Keratinocyte (primary cell): ENCODE data around the gene TMPRSS3. TPM values are rescaled to one million over a fixed set of nuclear protein-coding genes. Genes with fewer than 3 reads are reported as not detected.

Experiments
- DNase-seq: peaks from one replicate; pipeline ENCODE4 v3.0.0-alpha.2; 2011; ENCODE audit warnings: low read depth, missing footprints, low spot score
- FAIRE-seq: peaks from 2 replicates; lab custom pipeline; 2011; peaks lifted over from hg19 to GRCh38; lab: Jason Lieb, UNC
- H2AFZ ChIP-seq: 2 replicates; pipeline ENCODE4 v1.6.0; 2012; ENCODE audit warnings: low read length, control low read depth, inconsistent platforms; ENCODE audit not compliant: control insufficient read depth
- H3K27ac ChIP-seq: 2 replicates; pipeline ENCODE4 v1.5.1; 2011; ENCODE audit warnings: low read length; ENCODE audit not compliant: control insufficient read depth, insufficient read depth
- H3K27me3 ChIP-seq: 3 replicates; pipeline ENCODE4 v1.6.0; 2011; ENCODE audit warnings: low read length; ENCODE audit not compliant: control insufficient read depth, insufficient read depth; ENCODE audit errors: extremely low read depth
- H3K36me3 ChIP-seq, 2 experiments: 2 replicates in 1 of 2; 3 replicates in 1 of 2; pipeline ENCODE4 v1.5.1; 2011; ENCODE audit warnings: low read length in 2 of 2, mild to moderate bottlenecking in 1 of 2; ENCODE audit not compliant: control insufficient read depth in 2 of 2, insufficient read depth in 2 of 2; ENCODE audit errors: extremely low read depth in 1 of 2
- H3K4me1 ChIP-seq: 3 replicates; pipeline ENCODE4 v1.5.1; 2011; ENCODE audit warnings: low read length; ENCODE audit not compliant: control insufficient read depth, insufficient read depth; ENCODE audit errors: extremely low read depth
- H3K4me2 ChIP-seq: 3 replicates; pipeline ENCODE4 v1.6.0; 2011; ENCODE audit warnings: low read depth, low read length; ENCODE audit not compliant: control insufficient read depth, insufficient read depth; ENCODE audit errors: extremely low read depth
- H3K4me3 ChIP-seq, 3 experiments: fragments of 200-600 bp in 1 of 3; sonication (generic) in 1 of 3; 2 replicates in 2 of 3; 3 replicates in 1 of 3; pipeline ENCODE4 v1.5.1; 2011 to 2016; ENCODE audit warnings: low read length in 3 of 3, mild to moderate bottlenecking in 3 of 3, control low read depth in 2 of 3, inconsistent platforms in 1 of 3, low read depth in 1 of 3, mixed read lengths in 1 of 3, mixed run types in 1 of 3, moderate library complexity in 1 of 3; ENCODE audit not compliant: control insufficient read depth in 2 of 3, insufficient read depth in 2 of 3; ENCODE audit errors: extremely low read depth in 1 of 3
- H3K79me2 ChIP-seq: 2 replicates; pipeline ENCODE4 v1.6.0; 2012; ENCODE audit warnings: low read length; ENCODE audit not compliant: control insufficient read depth, insufficient read depth
- H3K9ac ChIP-seq: 3 replicates; pipeline ENCODE4 v1.6.0; 2011; ENCODE audit warnings: low read length; ENCODE audit not compliant: control insufficient read depth, insufficient read depth; ENCODE audit errors: extremely low read depth
- H3K9me1 ChIP-seq: 3 replicates; pipeline ENCODE4 v1.6.0; 2011; ENCODE audit warnings: low read length; ENCODE audit not compliant: control insufficient read depth, insufficient read depth; ENCODE audit errors: extremely low read depth
- H3K9me3 ChIP-seq: 2 replicates; pipeline ENCODE4 v1.5.1; 2012; ENCODE audit warnings: low read depth, low read length; ENCODE audit not compliant: control insufficient read depth
- H4K20me1 ChIP-seq: 3 replicates; pipeline ENCODE4 v1.6.0; 2011; ENCODE audit warnings: low read length; ENCODE audit not compliant: control insufficient read depth, insufficient read depth; ENCODE audit errors: extremely low read depth
- CTCF ChIP-seq, 3 experiments: IDR thresholded peaks in 1 of 3; conservative IDR thresholded peaks in 1 of 3; optimal IDR thresholded peaks in 1 of 3; 2 replicates in 2 of 3; 3 replicates in 1 of 3; pipeline versions ENCODE3 to v1.5.1; 2011; ENCODE audit warnings: low read length in 3 of 3, mild to moderate bottlenecking in 3 of 3, moderate library complexity in 2 of 3, control low read depth in 1 of 3, inconsistent platforms in 1 of 3; ENCODE audit not compliant: insufficient read depth in 2 of 3; ENCODE audit errors: extremely low read depth in 1 of 3
- EZH2 ChIP-seq: IDR thresholded peaks from one replicate; pipeline ENCODE4 v1.6.1; 2012; ENCODE audit warnings: inconsistent platforms, mild to moderate bottlenecking, low read length, moderate library complexity
- dilution Hi-C: fragments of 300-500 bp; cut with MboI; formaldehyde crosslinking; loops from one replicate; pipeline ENCODE4 v1.7.0; 2020; ENCODE audit warnings: low sequenced_read_pairs; ENCODE audit not compliant: extremely low pct_ligation_motif_present
- polyA plus RNA-seq, 5 experiments: library from polyadenylated mRNA; depleted of rRNA in 3 of 5; stranded (reverse) in 3 of 5; stranded (forward) in 1 of 5; unstranded in 1 of 5; fragments of >200 nt; gene quantifications; 1 replicate in 1 of 5; 2 replicates in 3 of 5; 3 replicates in 1 of 5; pipeline versions ENCODE4 v1.2.1 to v1.2.3, GENCODE V29; 2011 to 2012; ENCODE audit warnings: missing spikeins in 2 of 5, low read depth in 1 of 5, low replicate concordance in 1 of 5

The TMPRSS3 gene
- polyA plus RNA-seq, 1 donor (not counting 4 experiments of a cell fraction or from before 2014, with no cell fraction given): not detected

GRCh38 chr21:42369821-42370220 lies 26.0 kb downstream of the TMPRSS3 start:
- H3K9ac ChIP-seq: no peak overlapping the region
- H3K27ac ChIP-seq: no peak overlapping the region
- H3K9me3 ChIP-seq: no peaks in the 10 kb centered on the region
- no peak overlapping the region for H2AFZ ChIP-seq
- peaks cover 10% of the 10 kb centered on the region for H3K27me3 ChIP-seq
- no peak overlapping the region for H3K4me3 ChIP-seq
- FAIRE-seq: no peak
- no peak for DNase-seq
- no peak overlapping the region for H3K4me2 ChIP-seq
- no peaks in the 10 kb centered on the region for H3K9me1 ChIP-seq
- H3K36me3 ChIP-seq: no peaks in the 10 kb centered on the region
- H4K20me1 ChIP-seq: no peaks in the 10 kb centered on the region
- H3K79me2 ChIP-seq: no peaks in the 10 kb centered on the region
- TF ChIP-seq CTCF (optimal IDR thresholded peaks at IDR 0.05 in 1 of 3, IDR thresholded peaks at IDR 0.05 in 1 of 3, conservative IDR thresholded peaks at IDR 0.05 in 1 of 3; ENCODE audit: extremely low read depth in 1 of 3, insufficient read depth in 2 of 3, low read length in 3 of 3) (no peak), EZH2 (no peak)
- H3K4me1 ChIP-seq: no peaks in the 10 kb centered on the region
- dilution Hi-C loops: no loop called here

GRCh38 chr21:42367367-42368165 lies 28.3 kb downstream of the TMPRSS3 start:
- no peak overlapping the region for H2AFZ ChIP-seq
- FAIRE-seq (no peak), DNase-seq (no peak)
- no peak overlapping the region for H3K4me3 ChIP-seq
- no peaks in the 10 kb centered on the region for H3K79me2 ChIP-seq
- no peaks in the 10 kb centered on the region for H3K9me3 ChIP-seq
- H3K27me3 ChIP-seq: no peaks in the 10 kb centered on the region
- no peaks in the 10 kb centered on the region for H3K4me1 ChIP-seq
- H3K27ac ChIP-seq: no peak overlapping the region
- H3K9ac ChIP-seq: no peak overlapping the region
- H4K20me1 ChIP-seq: no peaks in the 10 kb centered on the region
- TF ChIP-seq EZH2 (no peak), CTCF (optimal IDR thresholded peaks at IDR 0.05 in 1 of 3, IDR thresholded peaks at IDR 0.05 in 1 of 3, conservative IDR thresholded peaks at IDR 0.05 in 1 of 3; ENCODE audit: extremely low read depth in 1 of 3, insufficient read depth in 2 of 3, low read length in 3 of 3) (no peak)
- H3K36me3 ChIP-seq: no peaks in the 10 kb centered on the region
- H3K9me1 ChIP-seq: no peaks in the 10 kb centered on the region
- dilution Hi-C loops: no loop called here
- no peak overlapping the region for H3K4me2 ChIP-seq
